ENCODE measurements around the gene DOK7.

Gene DOK7

GRCh38 chr4:3499710-3500109 lies 36.6 kb downstream of the DOK7 start:
- H3K18ac ChIP-seq (ENCODE audit: low read length) = no peak overlapping the region
- H3K9me3 ChIP-seq (replicated peaks in 1 of 2; ENCODE audit: control insufficient read depth in 2 of 2, insufficient read depth in 1 of 2, low read depth in 1 of 2, low read length in 2 of 2) = no peaks in the 10 kb centered on the region
- no peak overlapping the region for H3K4me3 ChIP-seq (ENCODE audit: low read length in 2 of 2)
- peak overlapping the region; percentile 56 for H2AK5ac ChIP-seq (ENCODE audit: low read depth, low read length)
- peaks cover 2 to 4% of the 10 kb centered on the region in 2 donors for H3K4me1 ChIP-seq (ENCODE audit: control insufficient read depth in 2 of 2, insufficient read depth in 1 of 2, low read depth in 1 of 2, low read length in 2 of 2)
- no peak overlapping the region for H3K27ac ChIP-seq (replicated peaks; ENCODE audit: low read length)
- no CpG with 5 or more reads among the region's 12 CpGs for WGBS, 2 donors (ENCODE audit: extremely low coverage in 2 of 2, insufficient read length in 2 of 2, insufficient replicate concordance in 1 of 2)
- H3K27me3 ChIP-seq (ENCODE audit: control insufficient read depth in 3 of 3, insufficient read depth in 3 of 3, low read depth in 1 of 3, low read length in 3 of 3) = no peaks in the 10 kb centered on the region
- H4K91ac ChIP-seq (ENCODE audit: low read depth, low read length, poor library complexity) = no peak overlapping the region
- peak overlapping the region; percentile 55 for H3K23ac ChIP-seq (ENCODE audit: low read depth, low read length, poor library complexity)
- H3K79me1 ChIP-seq (ENCODE audit: low read depth, low read length) = peaks cover 14% of the 10 kb centered on the region
- no peak overlapping the region for H2BK120ac ChIP-seq (ENCODE audit: low read depth, low read length)
- H3K9ac ChIP-seq (ENCODE audit: low read depth, low read length, poor library complexity) = no peak overlapping the region
- peaks cover 11 to 26% of the 10 kb centered on the region in 2 donors for H3K36me3 ChIP-seq (replicated peaks in 1 of 2; ENCODE audit: control insufficient read depth in 2 of 2, insufficient read depth in 2 of 2, low read length in 2 of 2)
- H2BK15ac ChIP-seq (ENCODE audit: low read length) = no peak overlapping the region
- H2BK5ac ChIP-seq (ENCODE audit: low read length) = no peak overlapping the region
- H2AFZ ChIP-seq (ENCODE audit: low read length) = no peak overlapping the region
- H3K4me2 ChIP-seq (ENCODE audit: insufficient read depth, low read length, poor library complexity, severe bottlenecking) = no peak overlapping the region
- H4K8ac ChIP-seq (ENCODE audit: low read depth, low read length) = no peak overlapping the region
- DNase-seq (ENCODE audit: low spot score) = no peak
- H3K4ac ChIP-seq (ENCODE audit: low read length) = no peak overlapping the region
- H3K14ac ChIP-seq (ENCODE audit: low read length) = peak overlapping the region; percentile 6
- no peak overlapping the region for H2BK12ac ChIP-seq (ENCODE audit: low read length)

DNA sequence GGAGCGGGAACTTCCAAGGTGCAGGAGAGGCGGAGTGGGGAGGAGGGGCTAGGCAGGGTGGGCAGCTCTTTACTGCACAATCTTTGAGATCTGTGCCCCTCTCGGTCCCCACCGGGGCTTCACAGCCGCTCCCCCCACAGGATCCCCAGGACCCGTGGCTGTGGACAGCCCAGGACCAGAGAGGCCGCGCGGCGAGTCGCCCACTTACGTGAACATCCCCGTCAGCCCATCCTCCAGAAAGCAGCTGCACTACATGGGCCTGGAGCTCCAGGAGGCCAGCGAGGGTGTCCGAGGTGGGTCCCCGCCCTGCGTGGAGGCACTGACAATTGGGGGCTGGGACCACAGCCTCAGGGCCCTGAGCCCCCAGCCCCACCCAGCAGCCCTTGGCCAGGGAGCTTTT lies 37.0 kb downstream of the DOK7 start:
- no peak overlapping the region for H3K4ac ChIP-seq (ENCODE audit: low read length)
- H2AK5ac ChIP-seq (ENCODE audit: low read depth, low read length) = no peak overlapping the region
- H2BK5ac ChIP-seq (ENCODE audit: low read length) = no peak overlapping the region
- no CpG with 5 or more reads among the region's 17 CpGs for WGBS, 2 donors (ENCODE audit: extremely low coverage in 2 of 2, insufficient read length in 2 of 2, insufficient replicate concordance in 1 of 2)
- H3K27ac ChIP-seq (replicated peaks; ENCODE audit: low read length) = no peak overlapping the region
- no peak overlapping the region for H3K4me2 ChIP-seq (ENCODE audit: insufficient read depth, low read length, poor library complexity, severe bottlenecking)
- peaks cover 0 to 2% of the 10 kb centered on the region in 2 donors for H3K4me1 ChIP-seq (ENCODE audit: control insufficient read depth in 2 of 2, insufficient read depth in 1 of 2, low read depth in 1 of 2, low read length in 2 of 2)
- H3K27me3 ChIP-seq (ENCODE audit: control insufficient read depth in 3 of 3, insufficient read depth in 3 of 3, low read depth in 1 of 3, low read length in 3 of 3) = no peaks in the 10 kb centered on the region
- H4K91ac ChIP-seq (ENCODE audit: low read depth, low read length, poor library complexity) = no peak overlapping the region
- peaks cover 11 to 30% of the 10 kb centered on the region in 2 donors for H3K36me3 ChIP-seq (replicated peaks in 1 of 2; ENCODE audit: control insufficient read depth in 2 of 2, insufficient read depth in 2 of 2, low read length in 2 of 2)
- DNase-seq (ENCODE audit: low spot score) = no peak
- H3K23ac ChIP-seq (ENCODE audit: low read depth, low read length, poor library complexity) = no peak overlapping the region
- H3K79me1 ChIP-seq (ENCODE audit: low read depth, low read length) = peaks cover 17% of the 10 kb centered on the region
- H3K9ac ChIP-seq (ENCODE audit: low read depth, low read length, poor library complexity) = no peak overlapping the region
- H2BK12ac ChIP-seq (ENCODE audit: low read length) = no peak overlapping the region
- no peak overlapping the region for H2AFZ ChIP-seq (ENCODE audit: low read length)
- H3K18ac ChIP-seq (ENCODE audit: low read length) = peak overlapping the region; percentile 64
- no peak overlapping the region for H2BK120ac ChIP-seq (ENCODE audit: low read depth, low read length)
- H3K9me3 ChIP-seq (replicated peaks in 1 of 2; ENCODE audit: control insufficient read depth in 2 of 2, insufficient read depth in 1 of 2, low read depth in 1 of 2, low read length in 2 of 2) = no peaks in the 10 kb centered on the region
- no peak overlapping the region for H3K4me3 ChIP-seq (ENCODE audit: low read length in 2 of 2)
- H3K14ac ChIP-seq (ENCODE audit: low read length) = peak overlapping the region; percentile 56
- H4K8ac ChIP-seq (ENCODE audit: low read depth, low read length) = no peak overlapping the region
- H2BK15ac ChIP-seq (ENCODE audit: low read length) = no peak overlapping the region

DNA sequence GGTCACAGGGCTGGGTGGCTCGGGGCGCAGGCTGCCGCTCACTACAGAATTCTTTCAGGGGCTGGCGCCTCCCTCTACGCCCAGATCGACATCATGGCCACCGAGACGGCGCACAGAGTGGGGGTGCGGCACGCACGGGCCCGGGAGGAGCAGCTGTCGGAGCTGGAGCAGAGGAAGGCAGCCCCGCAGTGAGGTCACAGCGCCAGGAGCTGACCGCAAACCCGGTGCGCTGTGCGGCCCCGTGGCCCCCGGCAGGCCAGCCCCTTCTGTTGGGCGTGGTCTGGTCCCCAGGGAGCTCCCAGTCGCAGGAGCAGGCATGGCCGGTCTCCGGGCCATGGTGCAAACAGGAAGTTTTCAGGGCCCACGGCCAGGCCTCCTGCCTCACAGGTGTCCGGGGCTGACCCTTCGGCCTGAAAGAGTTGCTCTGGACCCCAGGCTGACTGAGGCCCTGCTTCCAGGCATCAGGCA lies 37.6 kb downstream of the DOK7 start:
- no CpG with 5 or more reads among the region's 29 CpGs for WGBS, 2 donors (ENCODE audit: extremely low coverage in 2 of 2, insufficient read length in 2 of 2, insufficient replicate concordance in 1 of 2)
- Histone ChIP-seq H3K4me1 (ENCODE audit: control insufficient read depth in 2 of 2, insufficient read depth in 1 of 2, low read depth in 1 of 2, low read length in 2 of 2) (no peaks in the 10 kb centered on the region), H3K4me2 (ENCODE audit: insufficient read depth, low read length, poor library complexity, severe bottlenecking) (no peak overlapping the region), H3K9me3 (replicated peaks in 1 of 2; ENCODE audit: control insufficient read depth in 2 of 2, insufficient read depth in 1 of 2, low read depth in 1 of 2, low read length in 2 of 2) (no peaks in the 10 kb centered on the region), H2BK15ac (ENCODE audit: low read length) (no peak overlapping the region), H2AK5ac (ENCODE audit: low read depth, low read length) (no peak overlapping the region), H3K4ac (ENCODE audit: low read length) (no peak overlapping the region), H3K9ac (ENCODE audit: low read depth, low read length, poor library complexity) (peak overlapping the region; percentile 77), H2AFZ (ENCODE audit: low read length) (no peak overlapping the region), H4K8ac (ENCODE audit: low read depth, low read length) (no peak overlapping the region), H3K14ac (ENCODE audit: low read length) (peak overlapping the region; percentile 31), H3K36me3 (replicated peaks in 1 of 2; ENCODE audit: control insufficient read depth in 2 of 2, insufficient read depth in 2 of 2, low read length in 2 of 2) (peaks cover 16 to 35% of the 10 kb centered on the region in 2 donors), H3K18ac (ENCODE audit: low read length) (no peak overlapping the region), H3K23ac (ENCODE audit: low read depth, low read length, poor library complexity) (no peak overlapping the region), H3K27ac (replicated peaks; ENCODE audit: low read length) (no peak overlapping the region), H2BK120ac (ENCODE audit: low read depth, low read length) (no peak overlapping the region), H3K79me1 (ENCODE audit: low read depth, low read length) (peaks cover 20% of the 10 kb centered on the region), H3K4me3 (ENCODE audit: low read length in 2 of 2) (no peak overlapping the region), H3K27me3 (ENCODE audit: control insufficient read depth in 3 of 3, insufficient read depth in 3 of 3, low read depth in 1 of 3, low read length in 3 of 3) (no peaks in the 10 kb centered on the region), H4K91ac (ENCODE audit: low read depth, low read length, poor library complexity) (no peak overlapping the region), H2BK12ac (ENCODE audit: low read length) (no peak overlapping the region), H2BK5ac (ENCODE audit: low read length) (no peak overlapping the region)
- DNase-seq (ENCODE audit: low spot score) = no peak

DNA sequence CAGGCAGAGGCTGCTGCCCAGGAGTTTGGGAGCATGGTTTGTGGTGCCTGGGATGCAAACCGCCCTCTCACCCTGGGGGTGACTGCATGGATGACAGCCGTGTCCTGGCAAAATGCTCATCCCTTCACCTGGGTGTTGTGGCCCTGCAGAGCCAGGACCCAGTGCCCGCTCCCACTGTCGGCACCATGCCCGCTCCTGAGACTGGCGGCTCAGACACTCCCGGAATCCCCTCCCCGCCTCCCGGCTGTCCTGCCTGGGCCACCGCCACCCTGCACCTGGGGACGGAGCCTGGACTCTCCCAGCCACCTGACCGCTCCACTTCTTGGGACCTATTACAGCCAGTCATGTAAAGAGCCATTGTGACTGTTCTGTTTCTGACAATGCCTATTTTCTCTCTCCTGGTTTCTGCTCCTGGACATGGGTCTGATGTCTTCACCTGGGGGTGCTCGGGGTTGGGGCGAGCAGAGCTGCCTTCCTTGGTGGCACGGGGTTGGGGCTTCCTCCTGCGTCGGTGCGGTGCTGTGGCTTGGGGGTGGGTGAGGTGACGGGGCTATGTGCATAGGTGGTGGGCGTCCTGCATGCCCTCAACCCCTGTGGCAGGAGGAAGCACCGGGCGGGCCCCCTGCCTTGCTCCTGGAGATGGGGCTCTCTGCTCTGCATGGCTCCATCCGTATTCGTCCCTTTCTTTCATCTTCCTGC lies 38.2 kb downstream of the DOK7 start:
- Histone ChIP-seq H3K18ac (ENCODE audit: low read length) (no peak overlapping the region), H4K8ac (ENCODE audit: low read depth, low read length) (no peak overlapping the region), H3K9me3 (replicated peaks in 1 of 2; ENCODE audit: control insufficient read depth in 2 of 2, insufficient read depth in 1 of 2, low read depth in 1 of 2, low read length in 2 of 2) (no peaks in the 10 kb centered on the region), H3K23ac (ENCODE audit: low read depth, low read length, poor library complexity) (no peak overlapping the region), H2BK12ac (ENCODE audit: low read length) (no peak overlapping the region), H2BK15ac (ENCODE audit: low read length) (no peak overlapping the region), H3K4me3 (ENCODE audit: low read length in 2 of 2) (no peak overlapping the region), H3K79me1 (ENCODE audit: low read depth, low read length) (peaks cover 20% of the 10 kb centered on the region), H3K14ac (ENCODE audit: low read length) (no peak overlapping the region), H3K4ac (ENCODE audit: low read length) (no peak overlapping the region), H3K4me2 (ENCODE audit: insufficient read depth, low read length, poor library complexity, severe bottlenecking) (no peak overlapping the region), H3K9ac (ENCODE audit: low read depth, low read length, poor library complexity) (no peak overlapping the region), H3K4me1 (ENCODE audit: control insufficient read depth in 2 of 2, insufficient read depth in 1 of 2, low read depth in 1 of 2, low read length in 2 of 2) (no peaks in the 10 kb centered on the region), H2AFZ (ENCODE audit: low read length) (no peak overlapping the region), H2AK5ac (ENCODE audit: low read depth, low read length) (no peak overlapping the region), H4K91ac (ENCODE audit: low read depth, low read length, poor library complexity) (no peak overlapping the region), H3K36me3 (replicated peaks in 1 of 2; ENCODE audit: control insufficient read depth in 2 of 2, insufficient read depth in 2 of 2, low read length in 2 of 2) (peaks cover 18 to 40% of the 10 kb centered on the region in 2 donors), H2BK5ac (ENCODE audit: low read length) (no peak overlapping the region), H3K27ac (replicated peaks; ENCODE audit: low read length) (no peak overlapping the region), H2BK120ac (ENCODE audit: low read depth, low read length) (no peak overlapping the region), H3K27me3 (ENCODE audit: control insufficient read depth in 3 of 3, insufficient read depth in 3 of 3, low read depth in 1 of 3, low read length in 3 of 3) (no peaks in the 10 kb centered on the region)
- no CpG with 5 or more reads among the region's 24 CpGs for WGBS, 2 donors (ENCODE audit: extremely low coverage in 2 of 2, insufficient read length in 2 of 2, insufficient replicate concordance in 1 of 2)
- no peak for DNase-seq (ENCODE audit: low spot score)
